Measurements from ENCODE around the gene OR51A4. TPM values are rescaled to one million over a fixed set of nuclear protein-coding genes. Genes with fewer than 3 reads are reported as not detected.

Gene OR51A4
- total and polyA plus RNA-seq, 2 of the 13 experiments (the other 11 are each of a cell fraction or from before 2014, with no cell fraction given): not detected

DNA sequence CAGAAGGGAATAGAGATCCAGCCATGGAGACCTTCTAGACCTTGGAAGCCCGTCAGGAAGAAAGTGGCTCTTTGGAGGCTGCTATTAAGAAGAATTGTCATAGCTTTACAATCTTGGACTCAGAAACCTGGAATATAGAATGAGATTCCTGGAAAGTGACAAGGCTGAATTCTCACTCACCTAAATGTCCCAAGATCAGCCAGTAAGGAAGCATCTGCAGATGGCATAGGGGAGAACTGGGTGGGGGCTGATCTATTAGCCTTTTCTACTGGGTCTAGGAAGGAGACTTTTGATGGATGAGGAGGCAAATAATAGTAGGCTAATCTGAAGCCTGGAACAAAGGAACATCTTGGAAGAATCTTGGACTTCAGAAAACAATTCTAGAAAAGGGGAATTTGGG lies 23.2 kb downstream of the OR51A4 start, which contains the start of gene OR51G1:
OR51G1 (minus strand) TSS at position 101 of the 400 bp plus-strand sequence; CDS start at position 101, 0 bp downstream.
- FAIRE-seq: no peak
- CTCF ChIA-PET (ENCODE audit: low intra/inter-chr PET ratio, low total read pairs): no interaction called here
- H3K36me3 ChIP-seq (replicated peaks in 1 of 2; ENCODE audit: control insufficient read depth in 1 of 2, insufficient read depth in 2 of 2, low read length in 2 of 2): no peaks in the 10 kb centered on the region
- H3K27me3 ChIP-seq (ENCODE audit: control insufficient read depth in 1 of 2, insufficient read depth in 2 of 2, low read length in 2 of 2): peaks cover 0 to 3% of the 10 kb centered on the region in 2 experiments; a peak in 1 of 5 replicates
- no peaks in the 10 kb centered on the region for H3K9me3 ChIP-seq (ENCODE audit: low read length)
- in situ Hi-C loops (cut with HindIII; ENCODE audit: extremely low pct_ligation_motif_present, low pct_unique_long_range_greater_than_20kb): no loop called here
- TF ChIP-seq MAFK (conservative IDR thresholded peaks at IDR 0.05 in 1 of 2, IDR thresholded peaks at IDR 0.05 in 1 of 2; ENCODE audit: low read length in 2 of 2) (no peak), MTF2 (CRISPR knock-in tag; IDR thresholded peaks at IDR 0.05; ENCODE audit: borderline replicate concordance) (no peak), ZNF674 (CRISPR knock-in tag; IDR thresholded peaks at IDR 0.05; ENCODE audit: low read depth) (no peak), HNRNPL (IDR thresholded peaks at IDR 0.05; ENCODE audit: low read depth, low read length) (no peak), ZNF251 (CRISPR knock-in tag; IDR thresholded peaks at IDR 0.05) (no peak), MTA1 (CRISPR knock-in tag; IDR thresholded peaks at IDR 0.05; ENCODE audit: borderline replicate concordance) (no peak), ZNF570 (CRISPR knock-in tag; IDR thresholded peaks at IDR 0.05; ENCODE audit: borderline replicate concordance) (no peak), HDAC1 (CRISPR knock-in tag; IDR thresholded peaks at IDR 0.05) (no peak), ZNF615 (CRISPR knock-in tag; IDR thresholded peaks at IDR 0.05; ENCODE audit: borderline replicate concordance) (no peak), ZNF777 (CRISPR knock-in tag; IDR thresholded peaks at IDR 0.05) (no peak), TSC22D2 (CRISPR knock-in tag; IDR thresholded peaks at IDR 0.05; ENCODE audit: borderline replicate concordance) (no peak)
- TF ChIP-seq, protein P1, sequence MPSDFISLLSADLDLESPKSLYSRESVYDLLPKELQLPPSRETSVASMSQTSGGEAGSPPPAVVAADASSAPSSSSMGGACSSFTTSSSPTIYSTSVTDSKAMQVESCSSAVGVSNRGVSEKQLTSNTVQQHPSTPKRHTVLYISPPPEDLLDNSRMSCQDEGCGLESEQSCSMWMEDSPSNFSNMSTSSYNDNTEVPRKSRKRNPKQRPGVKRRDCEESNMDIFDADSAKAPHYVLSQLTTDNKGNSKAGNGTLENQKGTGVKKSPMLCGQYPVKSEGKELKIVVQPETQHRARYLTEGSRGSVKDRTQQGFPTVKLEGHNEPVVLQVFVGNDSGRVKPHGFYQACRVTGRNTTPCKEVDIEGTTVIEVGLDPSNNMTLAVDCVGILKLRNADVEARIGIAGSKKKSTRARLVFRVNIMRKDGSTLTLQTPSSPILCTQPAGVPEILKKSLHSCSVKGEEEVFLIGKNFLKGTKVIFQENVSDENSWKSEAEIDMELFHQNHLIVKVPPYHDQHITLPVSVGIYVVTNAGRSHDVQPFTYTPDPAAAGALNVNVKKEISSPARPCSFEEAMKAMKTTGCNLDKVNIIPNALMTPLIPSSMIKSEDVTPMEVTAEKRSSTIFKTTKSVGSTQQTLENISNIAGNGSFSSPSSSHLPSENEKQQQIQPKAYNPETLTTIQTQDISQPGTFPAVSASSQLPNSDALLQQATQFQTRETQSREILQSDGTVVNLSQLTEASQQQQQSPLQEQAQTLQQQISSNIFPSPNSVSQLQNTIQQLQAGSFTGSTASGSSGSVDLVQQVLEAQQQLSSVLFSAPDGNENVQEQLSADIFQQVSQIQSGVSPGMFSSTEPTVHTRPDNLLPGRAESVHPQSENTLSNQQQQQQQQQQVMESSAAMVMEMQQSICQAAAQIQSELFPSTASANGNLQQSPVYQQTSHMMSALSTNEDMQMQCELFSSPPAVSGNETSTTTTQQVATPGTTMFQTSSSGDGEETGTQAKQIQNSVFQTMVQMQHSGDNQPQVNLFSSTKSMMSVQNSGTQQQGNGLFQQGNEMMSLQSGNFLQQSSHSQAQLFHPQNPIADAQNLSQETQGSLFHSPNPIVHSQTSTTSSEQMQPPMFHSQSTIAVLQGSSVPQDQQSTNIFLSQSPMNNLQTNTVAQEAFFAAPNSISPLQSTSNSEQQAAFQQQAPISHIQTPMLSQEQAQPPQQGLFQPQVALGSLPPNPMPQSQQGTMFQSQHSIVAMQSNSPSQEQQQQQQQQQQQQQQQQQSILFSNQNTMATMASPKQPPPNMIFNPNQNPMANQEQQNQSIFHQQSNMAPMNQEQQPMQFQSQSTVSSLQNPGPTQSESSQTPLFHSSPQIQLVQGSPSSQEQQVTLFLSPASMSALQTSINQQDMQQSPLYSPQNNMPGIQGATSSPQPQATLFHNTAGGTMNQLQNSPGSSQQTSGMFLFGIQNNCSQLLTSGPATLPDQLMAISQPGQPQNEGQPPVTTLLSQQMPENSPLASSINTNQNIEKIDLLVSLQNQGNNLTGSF (CRISPR knock-in tag; IDR thresholded peaks at IDR 0.05): no peak
- TF ChIP-seq, protein P2, sequence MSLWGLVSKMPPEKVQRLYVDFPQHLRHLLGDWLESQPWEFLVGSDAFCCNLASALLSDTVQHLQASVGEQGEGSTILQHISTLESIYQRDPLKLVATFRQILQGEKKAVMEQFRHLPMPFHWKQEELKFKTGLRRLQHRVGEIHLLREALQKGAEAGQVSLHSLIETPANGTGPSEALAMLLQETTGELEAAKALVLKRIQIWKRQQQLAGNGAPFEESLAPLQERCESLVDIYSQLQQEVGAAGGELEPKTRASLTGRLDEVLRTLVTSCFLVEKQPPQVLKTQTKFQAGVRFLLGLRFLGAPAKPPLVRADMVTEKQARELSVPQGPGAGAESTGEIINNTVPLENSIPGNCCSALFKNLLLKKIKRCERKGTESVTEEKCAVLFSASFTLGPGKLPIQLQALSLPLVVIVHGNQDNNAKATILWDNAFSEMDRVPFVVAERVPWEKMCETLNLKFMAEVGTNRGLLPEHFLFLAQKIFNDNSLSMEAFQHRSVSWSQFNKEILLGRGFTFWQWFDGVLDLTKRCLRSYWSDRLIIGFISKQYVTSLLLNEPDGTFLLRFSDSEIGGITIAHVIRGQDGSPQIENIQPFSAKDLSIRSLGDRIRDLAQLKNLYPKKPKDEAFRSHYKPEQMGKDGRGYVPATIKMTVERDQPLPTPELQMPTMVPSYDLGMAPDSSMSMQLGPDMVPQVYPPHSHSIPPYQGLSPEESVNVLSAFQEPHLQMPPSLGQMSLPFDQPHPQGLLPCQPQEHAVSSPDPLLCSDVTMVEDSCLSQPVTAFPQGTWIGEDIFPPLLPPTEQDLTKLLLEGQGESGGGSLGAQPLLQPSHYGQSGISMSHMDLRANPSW (CRISPR knock-in tag; IDR thresholded peaks at IDR 0.05; ENCODE audit: borderline replicate concordance): no peak
- TF ChIP-seq, protein P3, sequence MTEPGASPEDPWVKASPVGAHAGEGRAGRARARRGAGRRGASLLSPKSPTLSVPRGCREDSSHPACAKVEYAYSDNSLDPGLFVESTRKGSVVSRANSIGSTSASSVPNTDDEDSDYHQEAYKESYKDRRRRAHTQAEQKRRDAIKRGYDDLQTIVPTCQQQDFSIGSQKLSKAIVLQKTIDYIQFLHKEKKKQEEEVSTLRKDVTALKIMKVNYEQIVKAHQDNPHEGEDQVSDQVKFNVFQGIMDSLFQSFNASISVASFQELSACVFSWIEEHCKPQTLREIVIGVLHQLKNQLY (CRISPR knock-in tag; IDR thresholded peaks at IDR 0.05): no peak
- H3K27ac ChIP-seq (ENCODE audit: extremely low read length, insufficient read depth, low read length): no peak within 1 kb of the TSS
- POLR2A ChIA-PET: no interaction called here
- H3K9ac ChIP-seq (ENCODE audit: insufficient read depth, low read depth, low read length): no peak within 1 kb of the TSS
- H3K4me2 ChIP-seq (ENCODE audit: low read depth, low read length): no peak within 1 kb of the TSS
- H3K79me2 ChIP-seq (ENCODE audit: insufficient read depth, low read length): no peaks in the 10 kb centered on the region
- intact Hi-C loops (cut with micrococcal nuclease; ENCODE audit: unreplicated experiment): no loop called here
- H3K4me3 ChIP-seq (replicated peaks in 1 of 3; ENCODE audit: insufficient read depth in 1 of 3, low read depth in 2 of 3, low read length in 3 of 3): no peak within 1 kb of the TSS
- no peak for ATAC-seq
- no peak for DNase-seq (ENCODE audit: low spot score)
- no peaks in the 10 kb centered on the region for H4K20me1 ChIP-seq (ENCODE audit: insufficient read depth, low read length)
- WGBS (ENCODE audit: low lambda C conversion rate): 7% methylated on average over 1 of the region's 1 CpG
- no TSS peak for BruUV-seq (replicated peaks)
- no peak within 1 kb of the TSS for H2AFZ ChIP-seq (ENCODE audit: low read length)
- no peaks in the 10 kb centered on the region for H3K4me1 ChIP-seq (ENCODE audit: insufficient read depth, low read length)

All from HepG2 (cell line).